ENCODE measurements around the gene CLPTM1L.
"Not testable (repeated sequence)": the region's sequence is repeated elsewhere in the genome, so short reads cannot be mapped to it uniquely, and the experiment has no call there.

Gene CLPTM1L

DNA sequence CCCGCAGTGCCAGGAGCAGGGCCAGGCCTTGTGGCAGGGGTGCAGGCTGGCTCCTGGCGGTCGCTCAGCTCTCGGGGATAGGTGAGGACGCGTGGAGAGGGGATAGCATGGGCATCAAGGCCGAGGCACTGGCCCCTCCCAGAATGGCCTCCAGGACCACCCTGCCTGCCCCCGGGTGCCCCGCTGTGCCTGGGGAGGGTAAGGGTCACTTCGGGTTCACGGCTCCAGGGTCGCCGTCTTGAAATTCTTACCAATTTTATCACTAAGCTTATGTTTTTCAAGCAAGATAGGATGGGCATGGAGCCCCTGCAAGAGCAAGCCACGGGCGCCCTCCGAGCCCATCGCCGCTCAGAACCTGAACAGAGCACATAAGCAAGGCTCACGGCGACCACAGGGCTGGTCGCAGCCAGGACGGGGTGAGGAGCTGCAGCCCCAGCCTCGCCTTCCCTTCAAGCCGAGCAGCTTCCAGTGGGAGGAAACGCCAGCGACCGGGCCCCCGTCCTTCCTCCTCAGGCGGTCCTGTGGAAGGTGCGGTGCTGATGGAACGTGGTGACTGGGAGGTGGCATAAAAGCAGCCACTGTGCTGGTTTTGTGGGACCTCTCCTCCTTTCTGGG is 14.2 kb upstream of the CLPTM1L start:
- DNase-seq, result no peak

DNA sequence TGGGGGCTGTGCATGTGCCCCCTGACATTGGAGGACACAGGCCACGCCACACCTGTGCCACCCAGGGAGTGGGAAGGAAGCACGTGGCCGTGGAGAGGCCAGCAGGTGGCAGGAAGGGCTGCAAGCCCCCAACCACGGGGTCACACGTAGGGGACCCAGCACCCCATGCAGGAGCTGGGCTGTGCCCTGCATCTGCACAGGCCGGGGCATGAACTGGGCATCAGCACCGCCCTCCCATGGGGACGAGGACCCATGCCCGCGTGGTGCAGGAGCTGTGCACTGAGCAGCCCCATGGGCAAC is 13.8 kb upstream of the CLPTM1L start:
- no peak for DNase-seq

DNA sequence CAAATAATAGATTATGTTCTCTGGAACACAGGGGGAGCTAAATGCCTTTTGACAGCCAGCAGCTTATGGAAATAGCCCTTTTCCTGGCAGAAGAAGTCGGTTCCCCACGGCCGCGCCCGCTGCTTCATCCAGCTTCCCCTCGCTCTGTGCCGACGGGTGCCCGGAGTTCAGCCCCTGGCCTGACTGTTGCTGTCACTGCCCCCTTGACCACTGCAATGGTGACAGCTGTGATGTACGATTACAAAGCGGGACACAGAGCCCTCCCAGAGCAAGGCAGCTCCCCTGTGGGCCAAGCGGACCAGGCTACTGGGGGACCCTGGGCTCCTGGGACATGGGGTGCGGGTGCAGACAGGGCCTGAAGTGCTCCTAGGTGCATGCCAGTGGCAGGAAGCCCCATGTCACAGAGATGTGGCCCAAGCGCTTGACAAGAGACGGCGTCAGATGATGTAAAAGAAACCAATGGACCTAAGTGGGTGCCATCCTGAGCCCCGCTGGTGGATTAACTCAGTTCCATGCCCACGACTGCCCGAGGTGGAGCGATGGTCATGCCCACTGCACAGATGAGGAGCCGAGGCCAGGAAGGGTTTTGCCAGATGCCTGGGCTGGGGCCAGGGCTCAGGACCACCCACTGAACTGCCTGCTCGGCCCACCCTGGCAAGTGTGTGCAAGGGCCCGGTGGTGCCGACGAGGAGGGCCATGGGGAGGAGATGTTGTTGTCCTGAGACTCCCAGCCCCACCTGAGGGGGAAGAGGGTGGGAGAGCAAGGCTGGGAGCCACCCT is 13.2 kb upstream of the CLPTM1L start:
- DNase-seq, result no peak

DNA sequence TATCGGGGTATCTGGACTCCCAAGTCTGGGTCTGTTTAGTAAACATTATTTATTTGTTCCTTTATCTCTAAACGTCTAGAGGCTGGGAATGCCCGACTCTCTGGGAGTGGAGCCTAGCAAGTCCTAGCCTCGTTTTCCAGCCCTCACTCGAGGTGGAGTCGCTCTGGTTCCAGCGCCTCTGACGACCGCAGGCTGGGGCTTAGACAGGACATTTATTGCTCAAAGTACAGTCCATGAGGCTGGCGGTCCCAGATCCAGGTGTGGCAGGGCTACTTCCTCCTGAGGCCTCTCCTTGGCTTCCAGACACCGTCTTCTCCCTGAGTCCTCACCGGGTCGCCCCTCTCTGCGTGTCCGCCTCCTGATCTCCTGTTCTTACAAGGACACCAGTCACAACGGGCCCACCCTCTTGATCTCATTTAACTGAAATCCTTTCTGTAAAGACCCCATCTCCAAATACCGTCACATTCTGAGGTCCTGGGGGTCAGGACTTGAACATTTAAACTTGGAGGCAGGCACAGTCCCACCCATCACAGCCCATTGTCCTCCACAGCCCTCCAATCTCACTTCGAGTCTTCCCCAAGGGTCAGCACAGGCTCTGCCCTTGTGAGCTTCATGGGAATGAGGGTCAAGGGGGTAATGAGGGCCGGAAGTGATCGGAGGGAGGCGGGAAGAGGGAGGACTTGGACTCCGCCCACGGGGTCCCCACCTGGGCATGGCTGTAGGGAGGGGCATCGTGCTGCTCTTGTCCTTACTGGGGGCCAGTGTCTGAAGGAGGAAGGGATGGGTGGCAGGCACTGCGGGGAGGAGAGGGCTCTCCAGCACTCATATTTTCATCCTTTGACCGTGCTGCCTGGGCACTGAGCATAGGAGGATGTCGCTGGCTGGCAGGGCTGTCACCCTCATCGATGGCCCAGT is 12.2 kb upstream of the CLPTM1L start:
- DNase-seq, result no peak

DNA sequence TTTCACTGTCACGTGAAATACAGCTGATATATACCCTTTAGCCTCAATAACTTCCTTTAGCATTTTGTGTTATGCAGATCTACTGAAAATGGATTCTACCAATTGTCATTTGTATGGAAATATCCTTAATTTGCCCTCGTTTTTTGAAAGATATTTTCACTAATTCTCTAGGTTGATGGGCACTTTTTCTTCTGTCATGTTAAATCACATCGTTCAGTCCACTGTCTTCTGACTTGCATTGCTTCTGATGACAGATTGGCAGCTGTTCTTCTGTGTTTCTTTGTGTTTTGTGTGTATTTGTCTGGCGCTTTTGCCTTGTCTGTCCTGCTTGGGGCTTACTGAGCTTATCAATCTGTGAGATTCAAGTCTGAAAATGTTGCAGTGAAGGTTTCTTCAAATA is 9.7 kb upstream of the CLPTM1L start:
- DNase-seq, result no peak

DNA sequence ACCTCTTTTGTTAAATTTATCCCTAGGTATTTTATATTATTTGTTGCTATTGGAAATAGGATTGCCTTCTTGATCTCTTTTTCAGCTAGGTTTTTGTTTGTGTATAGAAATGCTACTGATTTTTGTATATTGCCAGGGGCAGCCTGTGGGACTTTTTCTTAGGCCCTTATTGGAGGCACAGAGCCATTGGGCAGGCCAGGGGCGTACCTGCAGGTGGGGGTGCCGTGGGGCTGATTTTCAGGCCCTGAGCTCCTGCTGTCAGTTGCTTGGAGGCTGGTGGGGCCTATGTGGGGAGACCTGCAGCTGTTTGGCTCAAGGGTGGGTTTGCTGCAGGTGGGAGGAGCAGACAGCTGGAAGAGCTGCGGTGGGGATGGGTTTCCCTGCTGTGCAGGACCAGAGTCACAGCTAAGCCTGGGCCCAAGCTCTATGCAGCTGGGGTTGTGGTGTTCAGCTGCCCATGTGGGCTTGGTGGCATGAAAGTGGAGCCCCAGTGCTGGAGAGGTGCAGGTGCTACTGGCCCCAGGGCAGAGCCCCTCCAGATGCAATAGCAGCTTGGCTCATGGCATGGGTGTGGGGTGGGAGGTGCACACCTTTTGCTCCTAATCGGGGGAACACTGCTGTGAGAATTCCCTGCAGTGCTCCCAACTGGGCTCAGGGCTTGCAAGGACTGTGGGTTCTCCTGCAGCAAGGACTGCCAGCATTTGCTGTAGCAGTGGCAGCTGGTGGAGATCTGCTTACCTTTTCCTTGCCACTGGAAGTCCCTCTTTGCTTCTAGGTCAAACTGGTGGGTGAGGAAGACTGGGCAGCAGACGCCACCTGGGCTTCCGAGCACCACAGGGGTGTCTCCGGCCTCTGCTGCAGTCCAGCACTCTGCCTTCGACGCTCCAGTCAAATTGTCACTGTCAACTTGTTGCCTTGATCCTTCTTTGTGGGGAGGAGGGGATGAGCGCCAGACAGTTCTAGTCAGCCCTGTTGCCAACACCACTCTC is 7.6 kb upstream of the CLPTM1L start:
- no peak for DNase-seq

DNA sequence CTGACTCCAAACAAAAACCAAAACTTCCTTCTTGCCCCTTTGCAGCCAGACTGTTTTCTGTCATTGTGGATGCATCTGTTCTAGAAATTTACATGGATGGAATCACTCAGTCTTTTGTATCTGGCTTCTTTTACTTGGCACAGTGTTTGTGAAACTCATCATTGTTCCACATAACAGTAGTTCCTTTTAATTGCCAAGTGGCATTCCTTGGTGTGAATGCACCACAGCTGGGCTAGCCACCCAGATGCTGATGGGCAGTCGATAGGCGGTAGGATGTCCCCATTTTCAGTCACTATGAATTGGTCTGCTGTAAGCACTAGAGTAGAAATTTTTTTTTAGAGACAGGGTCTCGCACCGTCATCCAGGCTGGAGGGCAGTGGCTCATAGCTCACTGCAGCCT is 6.3 kb upstream of the CLPTM1L start:
- DNase-seq, result no peak

DNA sequence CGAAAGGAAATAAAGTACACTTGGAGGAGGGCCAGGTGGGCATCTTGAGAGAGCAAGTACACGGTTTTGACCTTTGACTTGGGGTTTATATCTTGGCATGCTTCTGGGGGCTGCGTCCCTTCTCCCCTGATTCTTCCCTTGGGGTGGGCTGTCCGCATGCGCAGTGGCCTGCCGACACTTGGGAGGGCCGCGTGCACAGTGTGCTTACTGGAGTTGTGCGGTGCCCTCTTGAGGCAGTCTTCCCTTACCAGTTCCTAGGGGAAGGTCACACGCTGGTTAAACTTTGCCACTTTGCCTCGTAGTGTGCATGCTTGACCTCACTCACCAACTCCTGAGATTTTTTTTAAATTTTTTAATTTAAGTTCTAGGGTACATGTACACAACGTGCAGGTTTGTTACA is 4.3 kb upstream of the CLPTM1L start:
- DNase-seq, result no peak

DNA sequence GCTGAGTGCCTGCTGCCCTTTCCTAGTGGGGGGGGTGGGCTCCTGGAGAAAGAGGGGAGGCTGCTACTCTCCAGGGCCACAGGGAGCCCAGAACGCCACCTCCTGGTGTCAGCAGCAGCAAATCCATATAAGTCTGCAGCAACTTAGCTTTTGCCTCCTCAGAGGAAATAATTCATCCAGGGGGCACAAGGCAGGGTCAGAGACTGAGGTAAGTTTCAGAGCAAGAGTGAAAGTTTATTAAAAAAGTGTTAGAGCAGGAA is 4.0 kb upstream of the CLPTM1L start:
- DNase-seq, result no peak

DNA sequence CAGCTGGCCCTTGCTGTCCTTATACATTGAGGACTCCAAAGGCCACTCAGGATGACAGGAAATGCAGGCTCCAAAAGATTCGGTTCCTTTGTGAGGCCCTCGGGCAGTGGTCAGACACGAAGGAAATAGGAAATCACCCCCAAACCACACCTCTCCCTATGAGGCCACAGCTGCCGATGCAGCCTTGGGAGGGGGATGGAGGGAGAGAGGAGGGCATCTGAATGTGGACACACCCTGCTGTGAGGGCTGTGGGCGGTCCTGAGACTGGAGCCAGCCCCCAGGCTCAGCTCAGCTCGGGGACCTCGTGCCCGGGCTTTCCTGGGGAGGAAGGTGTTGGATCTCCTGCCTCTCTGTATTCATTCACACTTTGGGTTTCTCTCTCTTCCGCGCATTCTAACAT is 2.7 kb upstream of the CLPTM1L start:
- DNase-seq, result no peak

DNA sequence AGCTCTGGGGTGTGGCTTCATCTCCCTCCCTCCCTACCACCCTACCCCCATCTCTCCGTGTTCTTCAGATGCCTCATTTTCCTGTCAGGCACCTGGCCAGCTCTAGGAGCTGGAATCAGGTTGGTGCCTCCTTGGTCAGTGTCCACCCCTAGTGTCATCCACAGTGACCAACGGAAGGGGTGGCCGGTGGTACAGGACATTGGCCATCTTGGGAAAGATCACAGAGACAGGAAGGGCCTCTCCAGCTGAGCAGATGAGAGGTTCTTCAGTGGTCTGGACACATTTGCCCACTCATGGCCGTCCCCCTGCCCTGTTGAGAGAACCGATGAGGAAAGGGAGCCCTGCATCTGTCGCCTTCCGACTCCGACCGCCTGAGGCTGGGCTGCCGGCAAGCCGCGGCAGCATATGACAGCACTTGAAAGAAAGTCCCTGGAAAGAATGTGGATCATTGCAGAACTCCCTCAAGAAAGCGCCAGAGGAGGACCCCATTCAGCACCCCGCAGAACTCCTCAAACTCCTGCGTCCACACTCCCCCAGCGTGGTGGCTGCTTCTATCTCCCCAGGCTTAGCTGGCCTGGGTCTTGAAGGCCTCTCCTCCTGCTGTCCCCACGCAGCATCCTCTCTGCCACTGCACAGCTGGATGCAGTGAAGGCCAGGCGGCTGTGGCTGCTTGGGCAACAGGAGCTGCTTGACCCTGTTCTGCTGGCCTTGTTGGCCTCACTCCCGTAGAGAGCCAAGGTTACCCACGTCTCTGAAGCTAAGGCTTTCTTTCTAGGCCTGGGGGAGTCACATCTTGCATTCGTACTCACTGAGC is 1.9 kb upstream of the CLPTM1L start:
- DNase-seq, result no peak

DNA sequence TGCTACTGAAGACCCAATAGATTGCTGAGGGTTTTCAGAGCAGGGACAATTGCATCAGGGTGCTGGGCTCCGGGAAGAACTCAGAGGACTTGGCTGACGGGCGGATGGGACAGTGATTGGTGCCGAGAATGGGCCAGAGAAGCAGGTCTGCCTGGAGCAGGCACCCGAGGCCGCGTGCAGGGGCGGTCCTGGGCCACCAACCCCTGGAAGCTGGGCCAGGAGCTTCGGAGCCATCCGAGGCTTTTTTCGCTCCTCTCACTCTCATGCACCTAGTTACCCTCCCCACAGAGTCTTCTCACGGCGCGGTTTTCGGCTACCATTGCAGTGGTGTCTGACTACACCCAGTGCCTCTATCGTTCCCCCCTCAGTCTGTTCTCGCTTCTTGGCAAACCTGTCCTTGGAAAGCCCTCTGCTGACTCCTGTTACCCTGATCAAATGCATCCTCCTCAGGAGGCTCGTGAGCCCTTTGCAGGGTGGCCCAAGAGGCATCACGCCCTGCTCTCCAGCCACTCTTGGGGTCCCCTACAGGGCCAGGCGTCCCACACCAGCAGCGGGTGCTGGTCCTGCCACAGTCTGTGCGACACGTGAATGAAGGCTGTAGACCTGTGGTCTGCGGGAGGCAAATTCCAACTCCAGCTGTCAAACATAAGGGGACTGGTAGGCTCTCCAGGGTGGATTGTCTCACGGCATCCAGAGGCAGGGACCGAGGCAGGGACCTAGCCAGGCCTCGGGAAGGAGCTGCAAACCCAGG is 1.2 kb upstream of the CLPTM1L start:
- DNase-seq, result no peak

DNA sequence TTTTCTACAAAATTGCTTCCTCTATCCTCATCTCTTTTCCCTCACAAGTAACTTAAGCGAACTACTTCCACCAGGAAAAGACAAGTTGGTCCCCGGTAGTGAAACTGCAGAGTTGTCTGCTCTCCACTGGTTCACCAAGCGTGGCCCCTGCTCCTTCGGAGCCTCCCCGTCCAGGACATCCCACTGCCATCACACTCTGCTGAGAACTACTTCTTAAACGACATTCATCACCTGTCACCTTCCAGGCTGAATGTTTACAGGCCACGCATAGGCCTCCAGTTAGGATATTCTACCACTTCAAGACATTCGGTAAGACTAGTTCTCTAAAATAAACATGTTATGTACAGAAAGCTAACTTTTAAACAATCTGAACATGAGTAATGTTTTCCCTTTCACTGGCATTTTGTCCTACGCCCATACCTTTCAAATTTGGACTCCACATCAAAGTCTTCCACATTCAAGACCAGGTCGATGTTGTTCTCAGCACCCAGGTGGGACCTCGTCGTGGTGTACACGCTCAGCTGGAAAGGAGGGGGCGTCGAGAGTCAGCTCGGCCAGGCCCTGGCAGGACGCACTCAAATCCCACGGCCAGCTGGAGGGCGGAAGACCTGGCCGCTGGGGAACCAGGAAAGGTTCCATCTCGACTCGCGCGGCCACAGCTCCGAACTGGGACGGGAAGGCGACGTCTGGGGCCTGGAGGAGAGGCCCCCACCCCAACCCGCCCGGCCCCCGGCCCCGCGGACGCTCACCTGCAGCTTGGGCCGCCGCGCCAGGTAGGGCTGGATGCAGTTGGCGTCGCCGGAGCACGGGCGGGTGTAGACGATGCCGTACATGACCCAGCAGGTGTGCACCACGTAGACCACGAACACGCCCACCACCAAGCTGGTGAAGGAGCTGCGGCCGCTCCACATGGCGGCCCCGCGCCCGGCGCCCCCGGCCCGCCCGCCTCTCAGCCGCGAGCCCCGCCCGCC is 683 bp downstream of the CLPTM1L start:
- DNase-seq, result no peak

DNA sequence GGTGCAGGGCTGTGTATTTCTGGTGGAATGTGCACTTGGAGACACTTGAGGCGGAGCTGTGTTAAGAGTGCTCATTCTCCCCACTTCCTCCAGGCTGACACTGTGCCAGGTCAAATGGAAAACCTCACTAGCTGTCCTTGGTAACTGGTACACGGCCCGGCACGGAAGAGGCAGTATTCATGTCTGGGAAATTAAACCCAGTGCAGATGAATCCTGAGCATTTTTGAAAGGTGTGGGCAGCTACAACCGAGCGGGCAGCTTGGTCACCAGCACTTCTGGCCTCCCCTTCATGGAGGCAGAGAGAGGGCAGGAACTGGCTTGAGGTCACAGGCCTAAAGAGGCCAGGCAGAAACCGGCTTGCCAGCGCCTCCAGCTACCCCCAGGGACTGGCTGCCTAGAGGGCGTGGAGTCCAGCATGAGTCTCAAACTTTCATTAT is 1.6 kb downstream of the CLPTM1L start:
- no peak for DNase-seq

DNA sequence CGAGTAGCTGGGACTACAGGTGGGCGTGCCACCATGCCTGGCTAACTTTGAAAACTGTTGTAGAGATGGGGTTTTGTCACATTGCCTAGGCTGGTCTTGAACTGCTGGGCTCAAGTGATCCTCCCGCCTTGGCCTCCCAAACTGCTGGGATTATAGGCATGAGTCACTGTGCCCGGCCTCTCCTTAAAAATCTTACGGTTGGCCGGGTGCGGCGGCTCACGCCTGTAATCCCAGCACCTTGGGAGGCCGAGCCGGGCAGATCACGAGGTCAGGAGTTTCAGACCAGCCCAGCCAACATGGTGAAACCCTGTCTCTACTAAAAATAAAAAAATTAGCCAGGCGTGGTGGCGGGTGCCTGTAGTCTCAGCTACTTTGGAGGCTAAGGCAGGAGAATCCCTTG is 2.2 kb downstream of the CLPTM1L start:
- DNase-seq, result not testable (repeated sequence)

DNA sequence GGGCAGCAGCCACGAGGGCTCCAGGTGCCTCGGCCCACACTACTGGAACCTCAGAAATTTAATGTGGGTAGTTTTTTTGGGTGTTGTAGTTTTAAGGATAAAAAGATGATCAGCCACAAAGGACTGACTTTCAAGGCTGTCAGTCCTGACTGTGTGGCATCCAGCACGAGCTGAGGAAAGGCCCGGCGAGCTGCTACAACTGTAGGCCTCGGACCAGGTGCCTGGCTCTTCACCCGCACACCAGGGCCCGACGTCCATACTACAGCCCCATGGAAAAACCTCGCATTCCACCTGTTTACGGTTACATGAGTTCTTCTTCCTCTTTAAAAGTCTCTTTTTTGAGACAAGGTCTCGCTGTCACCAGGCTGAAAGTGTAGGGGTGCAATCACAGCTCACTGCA is 2.6 kb downstream of the CLPTM1L start:
- no peak for DNase-seq

DNA sequence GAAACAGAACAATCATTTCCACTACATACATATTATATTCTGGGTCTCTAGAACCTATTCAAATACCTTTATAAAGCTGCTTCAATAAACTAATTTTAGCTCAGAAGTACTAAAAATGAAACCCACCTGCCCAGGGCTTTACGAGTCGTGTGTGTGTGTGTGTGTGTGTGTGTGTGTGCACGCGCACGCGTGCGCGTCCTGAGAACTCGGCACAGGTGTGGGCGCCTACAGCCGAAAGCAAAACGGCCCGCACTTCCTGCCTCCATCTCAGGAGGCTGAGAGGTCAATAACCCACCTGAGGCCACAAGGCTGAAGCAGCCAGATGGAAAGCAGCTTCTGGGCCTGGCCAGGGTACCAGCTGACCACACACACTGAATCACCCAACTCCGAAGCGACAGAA is 3.0 kb downstream of the CLPTM1L start:
- no peak for DNase-seq

DNA sequence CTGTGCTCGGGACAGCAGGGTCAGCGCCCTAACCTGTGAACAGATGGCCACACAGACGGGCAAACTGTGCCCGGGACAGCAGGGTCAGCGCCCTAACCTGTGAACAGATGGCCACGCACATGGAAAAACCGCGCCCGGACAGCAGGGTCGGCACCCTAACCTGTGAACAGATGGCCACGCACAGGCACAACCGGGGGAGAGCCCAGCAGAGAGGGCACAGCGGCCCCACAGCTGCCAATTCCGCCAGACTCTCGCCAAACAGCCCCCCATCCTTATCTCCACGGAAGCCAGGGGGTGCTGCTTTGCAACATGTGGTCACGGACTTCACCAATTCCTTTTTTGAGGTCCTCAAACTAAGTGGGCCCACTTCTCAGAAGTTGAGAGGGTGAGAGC is 5.1 kb downstream of the CLPTM1L start:
- not testable (repeated sequence) for DNase-seq

DNA sequence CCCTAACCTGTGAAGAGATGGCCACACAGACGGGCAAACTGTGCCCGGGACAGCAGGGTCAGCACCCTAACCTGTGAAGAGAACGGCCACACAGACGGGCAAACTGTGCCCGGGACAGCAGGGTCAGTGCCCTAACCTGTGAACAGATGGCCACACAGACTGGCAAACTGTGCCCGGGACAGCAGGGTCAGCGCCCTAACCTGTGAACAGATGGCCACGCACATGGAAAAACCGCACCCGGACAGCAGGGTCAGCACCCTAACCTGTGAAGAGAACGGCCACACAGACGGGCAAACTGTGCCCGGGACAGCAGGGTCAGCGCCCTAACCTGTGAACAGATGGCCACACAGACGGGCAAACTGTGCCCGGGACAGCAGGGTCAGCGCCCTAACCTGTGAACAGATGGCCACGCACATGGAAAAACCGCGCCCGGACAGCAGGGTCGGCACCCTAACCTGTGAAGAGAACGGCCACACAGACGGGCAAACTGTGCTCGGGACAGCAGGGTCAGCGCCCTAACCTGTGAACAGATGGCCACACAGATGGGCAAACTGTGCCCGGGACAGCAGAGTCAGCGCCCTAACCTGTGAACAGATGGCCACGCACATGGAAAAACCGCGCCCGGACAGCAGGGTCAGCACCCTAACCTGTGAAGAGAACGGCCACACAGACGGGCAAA is 5.6 kb downstream of the CLPTM1L start:
- not testable (repeated sequence) for DNase-seq
